GM19438 (cell line): Measurements from ENCODE around the gene GPC6.
"Not testable (repeated sequence)": the region's sequence is repeated elsewhere in the genome, so short reads cannot be mapped to it uniquely, and the experiment has no call there.

Experiments used
- ATAC-seq: cut with Tn5 transposase; IDR thresholded peaks from one replicate; pipeline ENCODE4 v1.9.1; 2021; ENCODE audit warnings: low read depth; ENCODE audit not compliant: unreplicated experiment

The GPC6 gene

GRCh38 chr13:93420206-93420605, 193.6 kb downstream of the GPC6 start:
- ATAC-seq = no peak

- no peak for ATAC-seq
Measured at GRCh38 chr13:93420887-93421286, 194.3 kb downstream of the GPC6 start.

- no peak for ATAC-seq
Measured at GRCh38 chr13:93422980-93423543, 196.5 kb downstream of the GPC6 start.

- ATAC-seq = no peak
Measured at GRCh38 chr13:93425411-93425810, 198.8 kb downstream of the GPC6 start.

GRCh38 chr13:93430381-93430780, 203.8 kb downstream of the GPC6 start:
- ATAC-seq = no peak

GRCh38 chr13:93435651-93436050, 209.0 kb downstream of the GPC6 start:
- no peak for ATAC-seq

GRCh38 chr13:93437081-93437480, 210.5 kb downstream of the GPC6 start:
- ATAC-seq = no peak

GRCh38 chr13:93446238-93446637, 219.6 kb downstream of the GPC6 start:
- no peak for ATAC-seq

- ATAC-seq = no peak
Measured at GRCh38 chr13:93450191-93450621, 223.6 kb downstream of the GPC6 start.

- no peak for ATAC-seq
Measured at GRCh38 chr13:93450761-93451160, 224.2 kb downstream of the GPC6 start.

GRCh38 chr13:93454676-93455235, 228.1 kb downstream of the GPC6 start:
- ATAC-seq = not testable (repeated sequence)

- no peak for ATAC-seq
Measured at GRCh38 chr13:93455861-93456260, 229.3 kb downstream of the GPC6 start.

- ATAC-seq = no peak
Measured at GRCh38 chr13:93460005-93460404, 233.4 kb downstream of the GPC6 start.

GRCh38 chr13:93462151-93462550, 235.5 kb downstream of the GPC6 start:
- no peak for ATAC-seq

- no peak for ATAC-seq
Measured at GRCh38 chr13:93466502-93467036, 240.0 kb downstream of the GPC6 start.

- no peak for ATAC-seq
Measured at GRCh38 chr13:93467175-93467574, 240.6 kb downstream of the GPC6 start.

GRCh38 chr13:93468433-93468832, 241.8 kb downstream of the GPC6 start:
- ATAC-seq = no peak

GRCh38 chr13:93472296-93472695, 245.7 kb downstream of the GPC6 start:
- ATAC-seq = no peak

- no peak for ATAC-seq
Measured at GRCh38 chr13:93472814-93473296, 246.2 kb downstream of the GPC6 start.

- ATAC-seq = no peak
Measured at GRCh38 chr13:93473441-93474270, 247.0 kb downstream of the GPC6 start.

GRCh38 chr13:93476175-93476574, 249.6 kb downstream of the GPC6 start:
- no peak for ATAC-seq
